H9 (cell line): Measurements from ENCODE around the gene ZBTB33. TPM values are rescaled to one million over a fixed set of nuclear protein-coding genes. Genes with fewer than 3 reads are reported as not detected.

ENCODE experiments used
- DNase-seq: peaks from one replicate; pipeline ENCODE4 v3.0.0-alpha.2; 2017
- H2AFZ ChIP-seq: one replicate; pipeline ENCODE4 v1.6.1; 2013; ENCODE audit warnings: mild to moderate bottlenecking, low read length, control low read depth, moderate library complexity
- H2AK5ac ChIP-seq: 2 replicates; pipeline ENCODE4 v1.6.1; 2013; ENCODE audit warnings: low read length, control low read depth, mixed read lengths; ENCODE audit not compliant: insufficient read length
- H2BK120ac ChIP-seq: one replicate; pipeline ENCODE4 v1.6.1; 2013; ENCODE audit warnings: low read depth, mild to moderate bottlenecking, low read length, control low read depth, inconsistent platforms; ENCODE audit not compliant: poor library complexity, severe bottlenecking
- H2BK12ac ChIP-seq: 2 replicates; pipeline ENCODE4 v1.6.1; 2013; ENCODE audit warnings: low read length, control low read depth, mixed read lengths, low read depth; ENCODE audit not compliant: insufficient read length
- H2BK15ac ChIP-seq: 2 replicates; pipeline ENCODE4 v1.6.1; 2013; ENCODE audit warnings: low read depth, low read length, control low read depth
- H2BK20ac ChIP-seq: one replicate; pipeline ENCODE4 v1.6.1; 2013; ENCODE audit warnings: low read depth, mild to moderate bottlenecking, low read length, control low read depth, inconsistent platforms; ENCODE audit not compliant: poor library complexity, severe bottlenecking
- H2BK5ac ChIP-seq: 2 replicates; pipeline ENCODE4 v1.6.1; 2013; ENCODE audit warnings: low read length, control low read depth, mixed read lengths; ENCODE audit not compliant: insufficient read length
- H3K14ac ChIP-seq: 2 replicates; pipeline ENCODE4 v1.6.1; 2013; ENCODE audit warnings: low read length, control low read depth; ENCODE audit not compliant: insufficient read depth
- H3K18ac ChIP-seq: 2 replicates; pipeline ENCODE4 v1.6.1; 2013; ENCODE audit warnings: low read depth, mild to moderate bottlenecking, mixed read lengths, low read length, control low read depth; ENCODE audit not compliant: insufficient read length
- H3K23ac ChIP-seq: 2 replicates; pipeline ENCODE4 v1.6.1; 2013; ENCODE audit warnings: low read length, control low read depth, mixed read lengths, low read depth; ENCODE audit not compliant: insufficient read length
- H3K23me2 ChIP-seq: 2 replicates; pipeline ENCODE4 v1.6.1; 2013; ENCODE audit warnings: low read depth, mild to moderate bottlenecking, mixed read lengths, low read length, control low read depth; ENCODE audit not compliant: insufficient read length, poor library complexity, severe bottlenecking
- H3K27ac ChIP-seq: 2 replicates; pipeline ENCODE4 v1.5.1; 2013; ENCODE audit warnings: low read length, control low read depth, mixed read lengths, low read depth; ENCODE audit not compliant: insufficient read length
- H3K27me3 ChIP-seq: 2 replicates; pipeline ENCODE4 v1.6.1; 2013; ENCODE audit warnings: low read length, control low read depth, inconsistent platforms; ENCODE audit not compliant: insufficient read depth
- H3K4ac ChIP-seq: 2 replicates; pipeline ENCODE4 v1.6.1; 2013; ENCODE audit warnings: low read depth, mild to moderate bottlenecking, control low read depth, inconsistent platforms, low read length, moderate library complexity
- H3K4me1 ChIP-seq: 2 replicates; pipeline ENCODE4 v1.6.1; 2013; ENCODE audit warnings: low read length, control low read depth, inconsistent platforms; ENCODE audit not compliant: insufficient read depth
- H3K4me2 ChIP-seq: 2 replicates; pipeline ENCODE4 v1.6.1; 2013; ENCODE audit warnings: low read length, control low read depth, mixed read lengths; ENCODE audit not compliant: insufficient read length, insufficient read depth
- H3K56ac ChIP-seq: 2 replicates; pipeline ENCODE4 v1.6.1; 2013; ENCODE audit warnings: low read depth, mild to moderate bottlenecking, mixed read lengths, low read length, control low read depth; ENCODE audit not compliant: insufficient read length
- H3K79me1 ChIP-seq: 2 replicates; pipeline ENCODE4 v1.6.1; 2013; ENCODE audit warnings: low read depth, mild to moderate bottlenecking, moderate library complexity, low read length, control low read depth, inconsistent platforms; ENCODE audit not compliant: insufficient read depth, poor library complexity, severe bottlenecking
- H3K79me2 ChIP-seq: 2 replicates; pipeline ENCODE4 v1.6.1; 2013; ENCODE audit warnings: low read length, control low read depth, inconsistent platforms; ENCODE audit not compliant: insufficient read depth
- H3K9ac ChIP-seq: 2 replicates; pipeline ENCODE4 v1.6.1; 2013; ENCODE audit warnings: low read length, control low read depth, mixed read lengths; ENCODE audit not compliant: insufficient read length; ENCODE audit errors: extremely low read depth
- H3K9me3 ChIP-seq: one replicate; pipeline ENCODE4 v1.6.1; 2013; ENCODE audit warnings: low read depth, low read length, inconsistent platforms; ENCODE audit not compliant: control insufficient read depth
- H3T11ph ChIP-seq: one replicate; pipeline ENCODE4 v1.6.1; 2013; ENCODE audit warnings: mild to moderate bottlenecking, low read length, control low read depth, inconsistent platforms
- H4K20me1 ChIP-seq: one replicate; pipeline ENCODE4 v1.6.1; 2013; ENCODE audit not compliant: control insufficient read depth, insufficient read length, insufficient read depth
- H4K5ac ChIP-seq: 2 replicates; pipeline ENCODE4 v1.6.1; 2013; ENCODE audit warnings: low read depth, mild to moderate bottlenecking, mixed read lengths, low read length, control low read depth; ENCODE audit not compliant: insufficient read length
- H4K8ac ChIP-seq: replicated peaks from 2 replicates; pipeline ENCODE4 v1.6.1; 2013; ENCODE audit warnings: low read length, control low read depth, mixed read lengths, low read depth; ENCODE audit not compliant: insufficient read length
- H4K91ac ChIP-seq: 2 replicates; pipeline ENCODE4 v1.6.1; 2013; ENCODE audit warnings: low read depth, mild to moderate bottlenecking, moderate library complexity, mixed read lengths, low read length, control low read depth; ENCODE audit not compliant: insufficient read length
- H3K27ac Mint-ChIP-seq, 3 experiments: 2 replicates in 2 of 3; 3 replicates in 1 of 3; pipeline ENCODE4 v1.8.0; 2020 to 2021; ENCODE audit warnings: mixed read lengths in 3 of 3, mild to moderate bottlenecking in 1 of 3, moderate library complexity in 1 of 3
- H3K27me3 Mint-ChIP-seq: 2 replicates; pipeline ENCODE4 v1.8.0; 2021; ENCODE audit warnings: low read depth, mild to moderate bottlenecking, moderate library complexity, mixed read lengths
- H3K36me3 Mint-ChIP-seq, 3 experiments: 2 replicates in 2 of 3; 3 replicates in 1 of 3; pipeline ENCODE4 v1.8.0; 2020 to 2021; ENCODE audit warnings: low read depth in 3 of 3, mixed read lengths in 3 of 3; ENCODE audit not compliant: insufficient read depth in 1 of 3
- H3K4me1 Mint-ChIP-seq, 2 experiments: 2 replicates each; pipeline ENCODE4 v1.8.0; 2020; ENCODE audit warnings: mixed read lengths in 2 of 2
- H3K4me3 Mint-ChIP-seq, 2 experiments: 2 replicates in 1 of 2; 3 replicates in 1 of 2; pipeline ENCODE4 v1.8.0; 2020 to 2021; ENCODE audit warnings: mild to moderate bottlenecking in 2 of 2, mixed read lengths in 2 of 2, moderate library complexity in 1 of 2
- H3K9me3 Mint-ChIP-seq, 2 experiments: 2 replicates in 1 of 2; 3 replicates in 1 of 2; pipeline ENCODE4 v1.8.0; 2020; ENCODE audit warnings: mild to moderate bottlenecking in 2 of 2, mixed read lengths in 2 of 2, moderate library complexity in 1 of 2
- WGBS: extraction: QIAGEN DNeasy Blood & Tissue Kit; methylation state at CpG from one replicate; pipeline ENCODE4 v1.1.7; 2013; ENCODE audit warnings: missing lambda C conversion rate, low lambda C conversion rate, mixed read lengths; ENCODE audit not compliant: insufficient read length; ENCODE audit errors: extremely low coverage; 5-methylcytosine and 5-hydroxymethylcytosine counted together
- total RNA-seq: library from RNA; stranded (reverse); gene quantifications from 2 replicates; pipeline ENCODE4 v1.2.1, GENCODE V29; 2021
- TF ChIP-seq, protein P1 (sequence below): fragments of 200-600 bp; sonication (generic); conservative IDR thresholded peaks from 3 replicates; pipeline ENCODE4 v1.8.0; 2021; ENCODE audit warnings: antibody characterized with exemption, mild to moderate bottlenecking

The ZBTB33 gene
- total RNA-seq, 1 experiment from 2014 or later = 18.7 TPM

DNA sequence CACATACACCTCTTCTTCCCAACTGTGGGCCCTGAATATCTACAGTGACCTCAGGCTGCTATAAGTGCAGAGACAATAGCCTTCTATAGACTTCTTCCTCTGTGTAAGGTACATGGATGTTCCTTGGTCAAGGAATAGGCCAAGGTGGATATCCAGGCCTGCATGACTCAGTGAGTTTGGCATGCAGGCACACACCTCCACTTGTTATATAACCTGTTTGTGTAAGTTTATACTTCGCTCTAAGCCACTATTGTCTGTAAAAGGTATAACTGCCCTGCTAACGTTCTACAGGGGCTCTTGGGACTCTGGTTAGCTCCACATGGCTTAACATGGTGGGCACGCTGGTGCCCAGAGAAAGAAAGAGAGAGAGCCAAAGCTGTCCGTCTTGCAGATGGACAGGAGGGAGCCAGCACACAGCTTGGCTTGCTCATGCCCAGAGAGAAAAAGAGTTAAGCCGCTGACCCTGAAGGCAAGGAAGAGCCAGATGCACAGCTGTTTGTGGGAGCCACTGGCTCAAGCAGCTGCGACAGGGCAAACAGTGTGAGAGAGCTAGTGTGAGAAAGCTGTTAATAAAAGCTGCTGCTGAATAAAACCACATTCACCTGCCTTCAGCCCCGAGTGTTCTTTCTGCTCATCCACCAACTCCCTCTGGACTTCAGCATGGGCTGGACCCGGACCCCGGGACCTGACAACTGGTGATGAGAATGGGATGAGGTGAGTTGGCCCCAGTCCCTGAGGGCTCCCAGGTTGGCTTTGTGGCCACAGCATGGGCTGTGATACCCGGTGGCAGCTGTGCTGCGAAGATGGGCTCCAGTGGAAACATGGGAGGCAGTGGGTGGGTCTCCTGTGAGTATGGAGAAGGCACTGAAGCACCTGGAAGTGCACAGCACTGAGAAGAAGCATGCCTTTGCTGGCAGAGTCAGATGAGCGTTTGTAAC lies 44.5 kb upstream of the ZBTB33 start:
- Histone ChIP-seq H3K9me3 (peaks cover 34% of the 10 kb centered on the region), H3K4me1 (no peaks in the 10 kb centered on the region), H4K5ac (no peak overlapping the region), H2AK5ac (no peak overlapping the region), H2BK20ac (no peak overlapping the region), H3K79me1 (no peaks in the 10 kb centered on the region), H3K4ac (no peak overlapping the region), H4K20me1 (no peaks in the 10 kb centered on the region), H3T11ph (no peak overlapping the region), H3K4me2 (no peak overlapping the region), H3K9ac (no peak overlapping the region), H3K23ac (no peak overlapping the region), H3K23me2 (no peaks in the 10 kb centered on the region), H2BK12ac (no peak overlapping the region), H3K18ac (no peak overlapping the region), H3K14ac (no peak overlapping the region), H4K8ac (no peak overlapping the region), H2BK15ac (no peak overlapping the region), H2BK120ac (no peak overlapping the region), H4K91ac (no peak overlapping the region), H3K27me3 (no peaks in the 10 kb centered on the region), H2BK5ac (no peak overlapping the region), H3K56ac (no peak overlapping the region), H3K27ac (no peak overlapping the region), H3K79me2 (no peaks in the 10 kb centered on the region), H2AFZ (no peak overlapping the region)
- TF ChIP-seq, protein P1, sequence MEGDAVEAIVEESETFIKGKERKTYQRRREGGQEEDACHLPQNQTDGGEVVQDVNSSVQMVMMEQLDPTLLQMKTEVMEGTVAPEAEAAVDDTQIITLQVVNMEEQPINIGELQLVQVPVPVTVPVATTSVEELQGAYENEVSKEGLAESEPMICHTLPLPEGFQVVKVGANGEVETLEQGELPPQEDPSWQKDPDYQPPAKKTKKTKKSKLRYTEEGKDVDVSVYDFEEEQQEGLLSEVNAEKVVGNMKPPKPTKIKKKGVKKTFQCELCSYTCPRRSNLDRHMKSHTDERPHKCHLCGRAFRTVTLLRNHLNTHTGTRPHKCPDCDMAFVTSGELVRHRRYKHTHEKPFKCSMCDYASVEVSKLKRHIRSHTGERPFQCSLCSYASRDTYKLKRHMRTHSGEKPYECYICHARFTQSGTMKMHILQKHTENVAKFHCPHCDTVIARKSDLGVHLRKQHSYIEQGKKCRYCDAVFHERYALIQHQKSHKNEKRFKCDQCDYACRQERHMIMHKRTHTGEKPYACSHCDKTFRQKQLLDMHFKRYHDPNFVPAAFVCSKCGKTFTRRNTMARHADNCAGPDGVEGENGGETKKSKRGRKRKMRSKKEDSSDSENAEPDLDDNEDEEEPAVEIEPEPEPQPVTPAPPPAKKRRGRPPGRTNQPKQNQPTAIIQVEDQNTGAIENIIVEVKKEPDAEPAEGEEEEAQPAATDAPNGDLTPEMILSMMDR = no peak
- Mint-ChIP-seq H3K36me3 (peaks cover 0 to 5% (median 2%) of the 10 kb centered on the region in 3 experiments; a peak in 4 of 7 replicates), H3K27ac (no peak overlapping the region), H3K4me1 (no peaks in the 10 kb centered on the region), H3K4me3 (no peak overlapping the region; a peak in 1 of 5 replicates), H3K9me3 (peaks cover 52 to 61% of the 10 kb centered on the region in 2 experiments), H3K27me3 (no peaks in the 10 kb centered on the region)
- WGBS = no CpG with 5 or more reads among the region's 12 CpGs
- DNase-seq = no peak
